Measurements from ENCODE around the gene HRH1.

The HRH1 gene

GRCh38 chr3:11228041-11228440 is 73.7 kb downstream of the HRH1 start:
- DNase-seq (ENCODE audit: extremely low spot score) = no peak
- POLR2A ChIA-PET = no interaction called here

GRCh38 chr3:11230125-11230524 is 75.8 kb downstream of the HRH1 start:
- no peak for DNase-seq (ENCODE audit: extremely low spot score)
- CTCF ChIA-PET = no interaction called here
- no peak for TF ChIP-seq SUZ12 (IDR thresholded peaks at IDR 0.05)
- no peak for TF ChIP-seq TARDBP (IDR thresholded peaks at IDR 0.05)
- TF ChIP-seq FOXM1 (IDR thresholded peaks at IDR 0.05; ENCODE audit: borderline replicate concordance) = no peak
- TF ChIP-seq FOXK2 (IDR thresholded peaks at IDR 0.05) = no peak
- TF ChIP-seq LEF1 (IDR thresholded peaks at IDR 0.05; ENCODE audit: borderline replicate concordance) = no peak
- no peak for TF ChIP-seq CTBP1 (IDR thresholded peaks at IDR 0.05; ENCODE audit: borderline replicate concordance)
- TF ChIP-seq ZNF384 (IDR thresholded peaks at IDR 0.05) = no peak
- no peak for TF ChIP-seq HDGF (IDR thresholded peaks at IDR 0.05; ENCODE audit: borderline replicate concordance)
- no peak for TF ChIP-seq ARNT (IDR thresholded peaks at IDR 0.05)
- no peak for TF ChIP-seq NFRKB (IDR thresholded peaks at IDR 0.05)
- no peak for TF ChIP-seq L3MBTL2 (conservative IDR thresholded peaks at IDR 0.05)
- no peak for TF ChIP-seq PKNOX1 (IDR thresholded peaks at IDR 0.05)
- no peak for TF ChIP-seq ELF4 (IDR thresholded peaks at IDR 0.05)
- no peak for TF ChIP-seq BHLHE40 (IDR thresholded peaks at IDR 0.05; ENCODE audit: borderline replicate concordance)
- TF ChIP-seq FOXA1 (IDR thresholded peaks at IDR 0.05) = no peak
- no peak for TF ChIP-seq SP1 (IDR thresholded peaks at IDR 0.05)
- POLR2A ChIA-PET = no interaction called here

More at GRCh38 chr3:11228041-11228440, 73.7 kb downstream of the HRH1 start:
- CTCF ChIA-PET = no interaction called here
- TF ChIP-seq L3MBTL2 (conservative IDR thresholded peaks at IDR 0.05) (no peak), PKNOX1 (IDR thresholded peaks at IDR 0.05) (no peak), ZNF384 (IDR thresholded peaks at IDR 0.05) (no peak), ELF4 (IDR thresholded peaks at IDR 0.05) (no peak), CTBP1 (IDR thresholded peaks at IDR 0.05; ENCODE audit: borderline replicate concordance) (no peak), FOXM1 (IDR thresholded peaks at IDR 0.05; ENCODE audit: borderline replicate concordance) (no peak), FOXA1 (IDR thresholded peaks at IDR 0.05) (no peak), TARDBP (IDR thresholded peaks at IDR 0.05) (no peak), NFRKB (IDR thresholded peaks at IDR 0.05) (no peak), BHLHE40 (IDR thresholded peaks at IDR 0.05; ENCODE audit: borderline replicate concordance) (no peak), ARNT (IDR thresholded peaks at IDR 0.05) (no peak), HDGF (IDR thresholded peaks at IDR 0.05; ENCODE audit: borderline replicate concordance) (no peak), FOXK2 (IDR thresholded peaks at IDR 0.05) (no peak), LEF1 (IDR thresholded peaks at IDR 0.05; ENCODE audit: borderline replicate concordance) (no peak), SP1 (IDR thresholded peaks at IDR 0.05) (no peak), SUZ12 (IDR thresholded peaks at IDR 0.05) (no peak)

DNA sequence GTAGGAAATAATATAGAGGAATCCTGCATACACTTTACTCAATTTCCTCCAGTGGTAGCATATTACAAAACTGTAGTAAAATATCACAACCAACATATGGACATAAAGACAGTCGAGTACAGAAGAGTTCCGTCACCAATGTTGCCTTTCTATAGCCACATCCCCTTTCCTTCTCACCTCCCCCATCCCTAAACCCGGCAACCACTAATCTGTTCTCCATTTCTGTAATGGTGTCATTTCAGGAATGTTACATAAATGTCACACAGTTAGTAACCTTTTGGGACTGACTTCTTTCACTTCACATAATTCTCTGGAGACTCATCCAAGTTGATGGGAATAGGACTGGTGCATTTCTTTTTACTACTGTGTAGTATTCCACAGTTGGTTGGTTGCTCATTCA is 76.5 kb downstream of the HRH1 start:
- POLR2A ChIA-PET = no interaction called here
- DNase-seq (ENCODE audit: extremely low spot score) = no peak
- CTCF ChIA-PET = no interaction called here

DNA sequence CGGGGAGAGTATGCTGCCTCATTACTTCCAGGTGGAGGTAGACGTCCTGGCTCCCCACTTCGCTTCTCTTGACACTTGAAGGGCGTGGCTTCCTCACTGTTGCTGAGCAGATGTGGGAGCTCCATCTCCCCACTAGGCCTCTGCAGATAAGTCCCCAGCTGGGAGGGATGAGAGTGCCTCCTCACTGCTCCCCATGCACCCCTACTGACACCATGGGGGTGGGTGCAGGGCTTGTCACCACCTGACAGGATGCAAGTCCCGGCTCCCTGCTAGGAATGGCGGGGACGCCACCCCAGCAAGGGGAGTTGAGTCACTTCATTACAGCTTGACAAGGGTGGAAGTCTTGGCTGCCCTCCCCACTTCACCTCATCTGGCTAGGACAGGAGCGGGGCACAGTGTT is 81.1 kb downstream of the HRH1 start:
- TF ChIP-seq FOXK2 (IDR thresholded peaks at IDR 0.05) = no peak
- no peak for TF ChIP-seq SUZ12 (IDR thresholded peaks at IDR 0.05)
- TF ChIP-seq ELF4 (IDR thresholded peaks at IDR 0.05) = no peak
- no peak for TF ChIP-seq CTBP1 (IDR thresholded peaks at IDR 0.05; ENCODE audit: borderline replicate concordance)
- TF ChIP-seq BHLHE40 (IDR thresholded peaks at IDR 0.05; ENCODE audit: borderline replicate concordance) = no peak
- no peak for TF ChIP-seq FOXA1 (IDR thresholded peaks at IDR 0.05)
- TF ChIP-seq ZNF384 (IDR thresholded peaks at IDR 0.05) = no peak
- no peak for TF ChIP-seq NFRKB (IDR thresholded peaks at IDR 0.05)
- TF ChIP-seq ARNT (IDR thresholded peaks at IDR 0.05) = no peak
- TF ChIP-seq HDGF (IDR thresholded peaks at IDR 0.05; ENCODE audit: borderline replicate concordance) = no peak
- no peak for TF ChIP-seq PKNOX1 (IDR thresholded peaks at IDR 0.05)
- TF ChIP-seq TARDBP (IDR thresholded peaks at IDR 0.05) = no peak
- TF ChIP-seq L3MBTL2 (conservative IDR thresholded peaks at IDR 0.05) = no peak
- no peak for TF ChIP-seq LEF1 (IDR thresholded peaks at IDR 0.05; ENCODE audit: borderline replicate concordance)
- TF ChIP-seq SP1 (IDR thresholded peaks at IDR 0.05) = no peak
- TF ChIP-seq FOXM1 (IDR thresholded peaks at IDR 0.05; ENCODE audit: borderline replicate concordance) = no peak
- POLR2A ChIA-PET = no interaction called here
- no peak for DNase-seq (ENCODE audit: extremely low spot score)
- CTCF ChIA-PET = no interaction called here

More for the DNA sequence above, 76.5 kb downstream of the HRH1 start:
- TF ChIP-seq FOXM1 (IDR thresholded peaks at IDR 0.05; ENCODE audit: borderline replicate concordance) = no peak
- no peak for TF ChIP-seq NFRKB (IDR thresholded peaks at IDR 0.05)
- TF ChIP-seq FOXK2 (IDR thresholded peaks at IDR 0.05) = no peak
- TF ChIP-seq BHLHE40 (IDR thresholded peaks at IDR 0.05; ENCODE audit: borderline replicate concordance) = no peak
- no peak for TF ChIP-seq ZNF384 (IDR thresholded peaks at IDR 0.05)
- TF ChIP-seq FOXA1 (IDR thresholded peaks at IDR 0.05) = no peak
- TF ChIP-seq L3MBTL2 (conservative IDR thresholded peaks at IDR 0.05) = no peak
- TF ChIP-seq TARDBP (IDR thresholded peaks at IDR 0.05) = no peak
- TF ChIP-seq HDGF (IDR thresholded peaks at IDR 0.05; ENCODE audit: borderline replicate concordance) = no peak
- TF ChIP-seq SP1 (IDR thresholded peaks at IDR 0.05) = no peak
- no peak for TF ChIP-seq PKNOX1 (IDR thresholded peaks at IDR 0.05)
- TF ChIP-seq SUZ12 (IDR thresholded peaks at IDR 0.05) = no peak
- TF ChIP-seq ELF4 (IDR thresholded peaks at IDR 0.05) = no peak
- TF ChIP-seq CTBP1 (IDR thresholded peaks at IDR 0.05; ENCODE audit: borderline replicate concordance) = no peak

DNA sequence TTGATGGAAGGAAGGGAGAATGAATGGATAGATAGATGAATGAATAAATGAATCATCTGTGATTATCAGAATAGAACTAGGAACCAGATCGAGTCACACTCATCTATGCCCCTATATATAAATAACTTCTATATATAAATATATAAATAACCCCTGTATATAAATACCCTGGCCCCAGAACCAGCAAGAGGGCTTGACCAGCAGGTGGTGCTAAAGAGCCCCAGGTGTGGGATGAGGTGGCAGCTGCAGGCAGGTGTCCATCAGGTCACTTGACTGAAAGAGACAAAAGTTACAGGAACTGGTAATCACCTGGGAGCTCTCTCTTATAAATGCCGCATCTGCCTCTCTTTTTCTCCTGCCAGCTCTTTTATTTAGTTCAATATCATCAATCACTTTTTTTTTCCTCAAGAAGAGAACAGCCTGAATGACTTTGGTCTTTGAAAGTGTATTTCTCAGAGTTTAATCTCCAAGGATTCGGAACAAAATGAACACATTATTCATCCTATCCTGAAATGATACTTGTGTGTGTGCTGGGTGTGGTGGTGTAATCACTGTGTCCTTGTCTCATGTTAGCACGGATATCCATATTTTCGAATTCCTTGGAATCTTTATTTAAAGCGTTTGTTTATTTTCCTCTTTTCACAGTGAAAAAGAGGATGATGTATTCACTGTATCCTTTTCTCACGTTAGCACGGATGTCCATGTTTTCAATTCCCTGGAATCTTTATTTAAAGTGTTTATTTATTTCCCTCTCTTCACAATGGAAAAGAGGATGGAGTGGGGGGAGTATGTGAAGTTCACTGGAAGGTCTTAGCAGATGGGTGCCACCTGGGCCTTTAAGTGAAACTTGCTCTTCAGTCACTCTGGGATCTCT is 82.5 kb downstream of the HRH1 start:
- DNase-seq (ENCODE audit: extremely low spot score) = peak; percentile 63
- POLR2A ChIA-PET = no interaction called here
- CTCF ChIA-PET = no interaction called here
- TF ChIP-seq SUZ12 (IDR thresholded peaks at IDR 0.05) (no peak), ARNT (IDR thresholded peaks at IDR 0.05) (no peak), PKNOX1 (IDR thresholded peaks at IDR 0.05) (0 out of 2 replicates have a peak, but pooled peaks have one; percentile 16), FOXK2 (IDR thresholded peaks at IDR 0.05) (no peak)

All from HEK293T (cell line).